ENCODE results near the gene SCYGR7.

The SCYGR7 gene

GRCh38 chr2:227766373-227766883 lies 38.3 kb downstream of the SCYGR7 start:
- DNase-seq = peak; percentile 79
- Mint-ChIP-seq H3K9me3 (no peaks in the 10 kb centered on the region), H3K27me3 (ENCODE audit: low read depth, poor library complexity) (peaks cover 14% of the 10 kb centered on the region), H3K4me1 (peaks cover 4% of the 10 kb centered on the region), H3K36me3 (ENCODE audit: low read depth) (no peaks in the 10 kb centered on the region), H3K4me3 (no peak overlapping the region), H3K27ac (no peak overlapping the region)
- TF ChIP-seq CTCF (IDR thresholded peaks at IDR 0.05) = peak; percentile 87

- Mint-ChIP-seq H3K4me3 (no peak overlapping the region), H3K27me3 (ENCODE audit: low read depth, poor library complexity) (peaks cover 14% of the 10 kb centered on the region), H3K9me3 (no peaks in the 10 kb centered on the region), H3K4me1 (peaks cover 5% of the 10 kb centered on the region), H3K36me3 (ENCODE audit: low read depth) (no peaks in the 10 kb centered on the region), H3K27ac (no peak overlapping the region)
- DNase-seq = no peak
- TF ChIP-seq CTCF (IDR thresholded peaks at IDR 0.05) = no peak
Measured at GRCh38 chr2:227767830-227768229, 39.7 kb downstream of the SCYGR7 start.

- no peak for DNase-seq
- Mint-ChIP-seq H3K9me3 (no peaks in the 10 kb centered on the region), H3K4me3 (no peak overlapping the region), H3K27ac (no peak overlapping the region), H3K4me1 (peaks cover 5% of the 10 kb centered on the region), H3K36me3 (ENCODE audit: low read depth) (no peaks in the 10 kb centered on the region), H3K27me3 (ENCODE audit: low read depth, poor library complexity) (peaks cover 13% of the 10 kb centered on the region)
- TF ChIP-seq CTCF (IDR thresholded peaks at IDR 0.05) = no peak
Measured at GRCh38 chr2:227772197-227772661, 44.1 kb downstream of the SCYGR7 start.

- Mint-ChIP-seq H3K36me3 (ENCODE audit: low read depth) (no peaks in the 10 kb centered on the region), H3K4me1 (peaks cover 5% of the 10 kb centered on the region), H3K9me3 (no peaks in the 10 kb centered on the region), H3K4me3 (no peak overlapping the region), H3K27me3 (ENCODE audit: low read depth, poor library complexity) (peaks cover 12% of the 10 kb centered on the region), H3K27ac (no peak overlapping the region)
- TF ChIP-seq CTCF (IDR thresholded peaks at IDR 0.05) = no peak
- DNase-seq = no peak
Measured at GRCh38 chr2:227772932-227773331, 44.8 kb downstream of the SCYGR7 start.

GRCh38 chr2:227774011-227774624 lies 46.0 kb downstream of the SCYGR7 start:
- TF ChIP-seq CTCF (IDR thresholded peaks at IDR 0.05) = no peak
- Mint-ChIP-seq H3K27ac (no peak overlapping the region), H3K4me1 (peaks cover 5% of the 10 kb centered on the region), H3K27me3 (ENCODE audit: low read depth, poor library complexity) (peaks cover 18% of the 10 kb centered on the region), H3K9me3 (no peaks in the 10 kb centered on the region), H3K4me3 (no peak overlapping the region), H3K36me3 (ENCODE audit: low read depth) (no peaks in the 10 kb centered on the region)
- DNase-seq = no peak
